ENCODE data around the gene ANGEL2. TPM values are rescaled to one million over a fixed set of nuclear protein-coding genes. Genes with fewer than 3 reads are reported as not detected.
"Not testable (repeated sequence)": the region's sequence is repeated elsewhere in the genome, so short reads cannot be mapped to it uniquely, and the experiment has no call there.

The ANGEL2 gene
- total RNA-seq, 1 donor from 2014 or later, result 14.8 TPM

GRCh38 chr1:212967801-212968200 is 47.9 kb downstream of the ANGEL2 start:
- peak; percentile 62 for TF ChIP-seq CTCF (conservative IDR thresholded peaks at IDR 0.05; ENCODE audit: low read depth, low read length)
- no peak for DNase-seq (ENCODE audit: low read depth)
- no peak overlapping the region for H3K4me3 ChIP-seq (ENCODE audit: low read depth, low read length)

GRCh38 chr1:212966616-212967015 is 49.1 kb downstream of the ANGEL2 start:
- TF ChIP-seq CTCF (conservative IDR thresholded peaks at IDR 0.05; ENCODE audit: low read depth, low read length), result no peak
- no peak for DNase-seq (ENCODE audit: low read depth)
- no peak overlapping the region for H3K4me3 ChIP-seq (ENCODE audit: low read depth, low read length)

- H3K4me3 ChIP-seq (ENCODE audit: low read depth, low read length); DNase-seq (ENCODE audit: low read depth): not testable (repeated sequence)
Observed at GRCh38 chr1:212964993-212965392, 50.7 kb downstream of the ANGEL2 start.

GRCh38 chr1:212964102-212964501 is 51.6 kb downstream of the ANGEL2 start:
- TF ChIP-seq CTCF (conservative IDR thresholded peaks at IDR 0.05; ENCODE audit: low read depth, low read length), result no peak
- DNase-seq (ENCODE audit: low read depth), result no peak
- no peak overlapping the region for H3K4me3 ChIP-seq (ENCODE audit: low read depth, low read length)

GRCh38 chr1:212962509-212962908 is 53.2 kb downstream of the ANGEL2 start:
- no peak for TF ChIP-seq CTCF (conservative IDR thresholded peaks at IDR 0.05; ENCODE audit: low read depth, low read length)
- no peak overlapping the region for H3K4me3 ChIP-seq (ENCODE audit: low read depth, low read length)
- DNase-seq (ENCODE audit: low read depth), result no peak

- no peak for DNase-seq (ENCODE audit: low read depth)
- TF ChIP-seq CTCF (conservative IDR thresholded peaks at IDR 0.05; ENCODE audit: low read depth, low read length), result no peak
- H3K4me3 ChIP-seq (ENCODE audit: low read depth, low read length), result no peak overlapping the region
Observed at GRCh38 chr1:212960932-212961331, 54.7 kb downstream of the ANGEL2 start.

- no peak for DNase-seq (ENCODE audit: low read depth)
- no peak for TF ChIP-seq CTCF (conservative IDR thresholded peaks at IDR 0.05; ENCODE audit: low read depth, low read length)
Observed at GRCh38 chr1:212959266-212960220, 56.1 kb downstream of the ANGEL2 start.

More at GRCh38 chr1:212959266-212960220, 56.1 kb downstream of the ANGEL2 start:
- no peak overlapping the region for H3K4me3 ChIP-seq (ENCODE audit: low read depth, low read length)
